HG03378 (cell line): ENCODE measurements around the gene TMEM239.
"Not testable (repeated sequence)": the region's sequence is repeated elsewhere in the genome, so short reads cannot be mapped to it uniquely, and the experiment has no call there.

Source experiments
- ATAC-seq: cut with Tn5 transposase; IDR thresholded peaks from one replicate; pipeline ENCODE4 v1.9.1; 2021; ENCODE audit warnings: mild to moderate bottlenecking, moderate library complexity; ENCODE audit not compliant: unreplicated experiment

Gene TMEM239

GRCh38 chr20:2820084-2820895, 4.1 kb downstream of the TMEM239 start:
- ATAC-seq: no peak

DNA sequence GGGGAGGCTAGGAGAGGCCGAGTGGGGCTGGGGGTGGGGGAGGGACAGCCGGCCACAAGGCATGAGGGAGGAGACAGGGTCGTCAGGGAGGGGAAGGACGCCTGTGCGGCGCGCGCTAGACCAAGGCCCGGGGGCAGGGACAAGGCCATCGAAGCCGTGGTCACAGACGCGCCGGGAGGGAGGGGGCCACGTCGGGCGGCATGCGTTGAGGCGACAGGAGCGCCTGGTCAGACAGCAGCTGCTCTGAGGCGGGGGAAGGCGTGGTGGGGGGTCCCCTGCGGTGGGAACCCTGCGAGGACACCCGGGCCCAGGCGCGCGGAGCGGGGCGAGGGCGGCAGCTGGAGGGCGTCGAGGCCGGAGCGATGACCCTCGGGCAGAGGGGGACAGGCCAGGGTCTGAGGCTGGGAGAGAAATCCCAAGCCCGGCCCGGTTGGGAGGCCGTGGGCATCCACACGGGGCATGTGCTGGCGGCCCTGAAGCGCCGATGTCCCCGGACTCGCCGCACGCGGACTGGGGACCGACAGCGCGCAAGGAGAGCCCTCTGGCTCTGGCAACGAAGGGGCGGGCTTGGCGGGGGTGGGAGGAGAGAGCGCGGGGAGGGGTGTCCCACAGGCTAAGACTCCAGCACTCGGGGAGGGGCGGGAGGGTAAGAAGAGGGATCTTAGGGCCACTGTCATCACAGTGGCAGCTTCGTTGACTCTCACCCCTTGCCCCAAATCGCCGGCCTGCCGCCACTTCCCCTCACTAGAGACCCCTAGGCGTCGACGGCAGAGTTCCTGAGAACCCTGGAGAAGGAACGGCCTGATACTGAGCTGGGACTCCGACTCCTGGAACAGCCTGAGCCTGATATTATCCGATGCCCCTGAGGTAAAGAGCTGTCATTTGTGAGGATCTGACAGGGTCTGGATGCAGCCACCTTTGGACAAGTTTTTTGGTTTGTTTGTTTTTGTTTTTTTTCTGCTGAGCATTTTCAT, 5.0 kb downstream of the TMEM239 start:
- no peak for ATAC-seq

DNA sequence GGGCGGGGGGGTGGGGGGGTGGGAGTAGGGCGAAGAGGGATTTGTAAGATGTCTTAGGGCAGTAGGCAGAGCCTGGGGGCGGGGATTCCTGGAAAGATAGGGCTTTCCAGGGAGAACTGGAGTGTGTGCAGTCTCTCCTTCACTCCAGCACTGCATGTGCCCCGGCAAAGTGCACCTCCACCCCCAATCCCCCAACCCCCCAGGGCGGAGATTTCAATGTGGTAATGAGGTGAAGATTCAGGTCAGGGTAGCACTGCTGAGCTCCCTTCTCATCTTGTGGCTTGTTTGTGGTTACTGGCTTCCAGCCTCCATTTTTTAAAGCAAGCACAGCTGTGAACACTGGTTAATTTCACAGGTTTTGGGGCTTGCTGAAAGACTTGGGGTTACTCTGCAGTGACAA, 5.9 kb downstream of the TMEM239 start:
- ATAC-seq: no peak

DNA sequence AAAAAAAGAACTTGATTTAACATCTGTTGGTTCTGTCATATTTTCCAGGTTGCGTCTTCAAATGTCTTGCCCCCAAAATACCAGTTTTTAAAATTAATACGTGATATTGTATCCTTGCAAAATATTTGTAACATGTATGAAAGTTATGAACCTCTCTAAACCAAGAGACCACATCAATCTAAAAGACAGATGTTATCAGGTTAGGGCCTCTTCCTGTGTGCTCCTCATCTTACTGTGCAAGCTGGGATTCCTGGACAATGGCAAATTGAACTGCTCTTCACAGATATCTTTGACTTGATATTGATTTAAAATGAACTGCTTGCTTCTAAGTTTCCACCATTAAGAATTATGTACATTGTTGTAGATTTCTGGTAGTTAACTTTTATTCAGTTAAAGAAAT, 9.6 kb downstream of the TMEM239 start:
- ATAC-seq: no peak

- no peak for ATAC-seq
Measured at GRCh38 chr20:2826655-2827054, 10.5 kb downstream of the TMEM239 start.

DNA sequence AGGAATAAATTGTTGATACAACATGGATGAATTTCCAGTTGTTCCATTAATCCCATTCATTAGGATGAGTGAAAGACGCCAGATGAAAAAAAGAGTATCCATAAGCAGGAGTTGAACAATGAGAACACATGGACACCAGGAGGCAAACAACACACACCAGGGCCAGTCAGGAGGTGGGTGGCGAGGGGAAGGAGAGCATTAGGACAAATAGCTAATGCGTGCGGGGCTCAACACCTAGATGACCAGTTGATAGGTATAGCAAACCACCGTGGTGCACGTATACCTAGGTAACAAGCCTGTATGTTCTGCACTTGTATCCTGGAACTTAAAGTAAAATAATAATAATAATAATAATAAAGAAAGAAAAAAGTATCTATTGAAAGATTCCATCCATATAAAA, 13.2 kb downstream of the TMEM239 start:
- no peak for ATAC-seq

DNA sequence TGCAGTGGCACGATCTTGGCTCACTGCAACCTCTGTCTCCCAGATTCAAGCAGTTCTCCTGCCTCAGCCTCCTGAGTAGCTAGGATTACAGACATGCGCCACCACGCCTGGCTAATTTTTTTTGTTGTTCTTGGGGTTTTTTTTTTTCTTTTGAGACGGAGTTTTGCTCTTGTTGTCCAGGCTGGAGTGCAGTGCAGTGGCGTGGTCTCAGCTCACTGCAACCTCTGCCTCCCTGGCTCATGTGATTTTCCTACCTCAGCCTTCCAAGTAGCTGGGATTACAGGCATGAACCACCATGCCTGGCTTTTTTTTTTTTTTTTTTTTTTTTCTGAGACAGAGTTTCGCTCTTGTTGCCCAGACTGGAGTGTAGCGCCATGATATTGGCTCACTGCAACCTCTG, 15.0 kb downstream of the TMEM239 start:
- not testable (repeated sequence) for ATAC-seq

- no peak for ATAC-seq
Measured at GRCh38 chr20:2833761-2834160, 17.6 kb downstream of the TMEM239 start.

DNA sequence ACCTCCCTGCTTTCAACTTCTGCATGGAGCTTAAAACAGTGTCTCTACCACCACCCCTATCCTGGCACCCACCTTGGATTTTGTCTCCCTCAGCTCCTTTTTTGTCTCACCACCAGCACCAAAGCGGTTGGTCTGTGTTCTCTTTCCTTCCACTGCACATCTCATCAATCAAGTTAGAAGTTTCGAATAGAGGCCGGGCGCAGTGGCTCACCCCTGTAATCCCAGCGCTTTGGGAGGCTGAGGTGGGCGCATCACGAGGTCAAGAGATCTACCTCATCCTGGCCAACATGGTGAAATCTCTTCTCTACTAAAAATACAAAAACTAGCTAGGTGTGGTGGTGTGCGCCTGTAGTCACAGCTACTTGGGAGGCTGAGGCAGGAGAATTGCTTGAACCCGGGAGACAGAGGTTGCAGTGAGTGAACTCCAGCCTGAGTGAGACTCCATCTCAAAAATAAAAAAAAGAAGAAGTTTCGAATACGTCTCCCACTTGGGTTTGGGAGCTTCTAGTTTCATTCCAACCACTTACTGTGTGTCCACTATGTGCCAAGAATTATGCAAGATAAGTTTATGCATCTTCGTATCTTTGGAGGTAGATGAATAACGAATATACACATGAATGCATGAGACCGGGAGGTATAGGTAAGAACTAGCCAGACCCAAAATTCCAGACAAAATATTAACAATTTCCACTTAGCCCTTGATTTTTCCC, 18.4 kb downstream of the TMEM239 start:
- no peak for ATAC-seq

DNA sequence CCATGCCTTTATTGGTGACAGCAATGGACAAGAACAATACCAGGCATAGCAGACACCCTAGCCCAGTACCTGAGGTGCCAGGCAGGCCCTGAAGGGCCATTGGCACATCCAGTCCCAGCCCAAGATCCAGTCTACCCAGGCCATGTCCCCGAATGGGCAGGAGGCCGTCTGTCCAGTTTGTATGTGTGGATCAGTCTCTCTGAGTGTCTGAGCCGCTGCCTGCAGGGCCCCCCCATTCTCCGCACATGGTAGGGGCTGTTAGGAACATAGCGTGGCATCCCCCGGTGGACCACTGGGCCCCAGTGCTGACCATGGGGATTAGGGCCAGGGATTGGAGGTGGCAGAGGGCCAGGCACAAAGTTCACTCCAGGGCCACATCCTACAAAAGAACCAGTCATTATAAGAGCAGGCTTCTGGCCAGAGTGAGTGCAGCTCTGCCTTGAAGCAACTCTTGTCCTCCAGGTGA, 19.2 kb downstream of the TMEM239 start:
- ATAC-seq: no peak

- ATAC-seq: no peak
Measured at GRCh38 chr20:2836035-2836434, 19.9 kb downstream of the TMEM239 start.

GRCh38 chr20:2837221-2837960, 21.2 kb downstream of the TMEM239 start:
- ATAC-seq: no peak

- ATAC-seq: no peak
Measured at GRCh38 chr20:2838170-2838797, 22.1 kb downstream of the TMEM239 start.

- ATAC-seq: no peak
Measured at GRCh38 chr20:2838847-2839671, 22.9 kb downstream of the TMEM239 start.

GRCh38 chr20:2839732-2840137, 23.6 kb downstream of the TMEM239 start:
- no peak for ATAC-seq

DNA sequence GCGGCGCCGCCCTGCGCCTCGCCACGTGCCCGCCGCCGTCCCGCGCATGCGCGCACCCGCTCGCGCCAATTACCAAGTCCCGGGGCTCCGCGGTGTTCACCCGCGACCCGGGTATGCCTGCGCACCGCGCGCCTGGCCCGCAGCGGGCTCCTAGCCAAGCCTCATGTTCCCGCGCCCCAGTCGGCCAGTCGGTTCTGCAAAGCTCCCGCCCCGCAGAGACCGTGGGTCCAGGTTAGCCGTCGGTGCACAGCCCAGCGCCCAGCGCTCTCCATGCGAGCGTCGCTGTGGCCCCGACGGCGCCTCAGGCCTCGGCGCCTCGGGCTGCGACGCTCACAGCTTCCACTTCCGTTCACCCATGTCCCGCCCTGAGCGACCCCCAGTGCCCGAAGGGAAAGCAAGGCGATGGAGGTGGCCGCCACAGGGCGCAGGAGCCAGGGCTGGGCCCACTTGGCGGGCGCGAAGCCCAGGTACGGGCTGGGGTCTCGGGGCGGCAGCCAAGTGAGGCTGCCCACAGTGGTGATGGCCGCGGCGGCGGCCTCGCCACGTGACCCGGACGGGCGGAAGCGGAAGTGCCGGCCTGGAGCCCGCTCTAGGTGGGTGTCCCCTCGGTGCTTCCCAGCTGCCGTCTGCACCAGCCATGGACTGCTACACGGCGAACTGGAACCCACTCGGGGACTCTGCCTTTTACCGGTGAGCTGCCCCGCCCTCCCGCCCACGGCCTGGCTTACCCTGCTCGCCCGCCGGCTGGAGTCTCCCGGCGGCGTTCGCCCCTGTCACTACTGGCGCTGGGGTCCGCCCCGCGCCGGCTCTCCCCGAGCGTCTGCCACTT, 24.2 kb downstream of the TMEM239 start, which contains the start of the genes PCED1A and VPS16:
Gene PCED1A, minus strand, starts transcription at position 518 of the 829 bp plus-strand sequence. CDS start 743 bp downstream, outside the sequence.
Gene VPS16, plus strand, starts transcription at position 608 of the 829 bp plus-strand sequence. Its CDS starts 30 bp downstream, at position 638.
- peak; percentile 69 for ATAC-seq

DNA sequence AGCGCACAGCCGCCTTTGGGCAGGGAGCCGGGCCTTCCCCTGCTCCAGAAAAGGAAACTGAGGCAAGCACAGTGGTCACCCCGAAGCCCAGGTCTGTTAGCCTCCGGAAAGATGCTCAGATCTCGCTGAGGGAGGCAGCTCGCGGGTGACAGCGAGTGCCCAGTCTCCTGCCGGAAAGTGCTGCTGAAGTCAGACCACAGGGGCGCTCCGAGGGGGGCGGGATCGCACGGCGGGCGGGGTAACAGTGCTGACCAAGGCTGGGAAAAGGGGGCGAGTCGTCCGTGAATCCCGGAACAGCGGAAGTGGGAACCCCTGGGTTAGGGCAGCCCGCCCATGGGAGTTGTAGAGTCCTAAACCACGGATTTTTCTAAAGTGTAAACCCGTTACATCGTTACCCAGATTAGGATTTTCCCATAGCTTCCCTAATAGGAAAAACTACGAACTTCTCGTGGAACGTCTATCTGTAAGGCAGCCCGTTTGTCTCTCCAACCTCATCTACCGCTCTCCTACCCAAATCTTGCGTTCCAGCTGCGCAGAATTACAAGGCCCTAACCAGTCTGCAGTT, 24.9 kb downstream of the TMEM239 start:
- peak; percentile 28 for ATAC-seq

- ATAC-seq: no peak
Measured at GRCh38 chr20:2845607-2846006, 29.4 kb downstream of the TMEM239 start.
